SU-DHL-6 (cell line): ENCODE measurements around the gene RNF2.

Experiments used
- H2AFZ ChIP-seq: fragments of 200-600 bp; sonication (generic); 2 replicates; pipeline ENCODE4 v1.6.1; 2014; ENCODE audit warnings: low read depth, mild to moderate bottlenecking, moderate library complexity, mixed read lengths, antibody characterized with exemption, low read length; ENCODE audit not compliant: severe bottlenecking
- H3F3A ChIP-seq: fragments of 200-600 bp; shearing (Covaris generic); 2 replicates; pipeline ENCODE4 v1.6.0; 2016; ENCODE audit warnings: antibody characterized with exemption, mild to moderate bottlenecking; ENCODE audit not compliant: insufficient read depth
- H3K27ac ChIP-seq: fragments of 200-600 bp; sonication (generic); 2 replicates; pipeline ENCODE4 v1.5.1; 2016; ENCODE audit warnings: low read depth, mild to moderate bottlenecking, low read length, moderate library complexity, mixed read lengths
- H3K27me3 ChIP-seq: fragments of 200-600 bp; sonication (generic), shearing (Covaris generic); 2 replicates; pipeline ENCODE4 v1.6.0; 2014; ENCODE audit warnings: mild to moderate bottlenecking, low read length
- H3K36me3 ChIP-seq: fragments of 200-600 bp; sonication (generic); 2 replicates; pipeline ENCODE4 v1.6.1; 2014; ENCODE audit warnings: mild to moderate bottlenecking, low read length, mixed read lengths
- H3K4me2 ChIP-seq: fragments of 300-600, 200-600 bp; shearing (Covaris generic), sonication (generic); 2 replicates; pipeline ENCODE4 v1.6.0; 2014; ENCODE audit warnings: low read length, low read depth, mild to moderate bottlenecking; ENCODE audit not compliant: poor library complexity, severe bottlenecking
- H3K4me3 ChIP-seq: fragments of 200-600 bp; sonication (generic); 2 replicates; pipeline ENCODE4 v1.5.1; 2014; ENCODE audit warnings: antibody characterized with exemption, low read length, mild to moderate bottlenecking, mixed read lengths; ENCODE audit not compliant: insufficient read depth, poor library complexity, severe bottlenecking
- H3K79me2 ChIP-seq: fragments of 200-600 bp; sonication (generic); 2 replicates; pipeline ENCODE4 v1.6.1; 2014; ENCODE audit warnings: mild to moderate bottlenecking, low read length, moderate library complexity; ENCODE audit not compliant: insufficient read depth
- H3K9ac ChIP-seq: fragments of 200-600 bp; sonication (generic); 2 replicates; pipeline ENCODE4 v1.7.0; 2014; ENCODE audit warnings: mild to moderate bottlenecking, low read length
- H3K9me2 ChIP-seq: fragments of 200-600 bp; sonication (generic); replicated peaks from 2 replicates; pipeline ENCODE4 v1.6.1; 2014; ENCODE audit warnings: low read length; ENCODE audit not compliant: insufficient read depth
- H3K9me3 ChIP-seq: fragments of 200-600 bp; sonication (generic); 2 replicates; pipeline ENCODE4 v1.6.1; 2014; ENCODE audit warnings: low read length, mixed read lengths; ENCODE audit not compliant: insufficient read depth
- H4K20me1 ChIP-seq: fragments of 200-600 bp; sonication (generic); 2 replicates; pipeline ENCODE4 v1.6.1; 2014; ENCODE audit warnings: low read depth, mild to moderate bottlenecking, antibody characterized with exemption, low read length, moderate library complexity, mixed read lengths
- CTCF ChIP-seq: fragments of 200-600 bp; sonication (generic); IDR thresholded peaks from one replicate; pipeline ENCODE4 v1.5.1; 2017; ENCODE audit warnings: antibody characterized with exemption, mild to moderate bottlenecking, low read length, moderate library complexity; ENCODE audit not compliant: insufficient read depth, poor library complexity, severe bottlenecking
- EZH2phosphoT487 ChIP-seq: fragments of 200-600 bp; sonication (generic), shearing (Covaris generic); conservative IDR thresholded peaks from 2 replicates; pipeline ENCODE4 v1.6.1; 2018; ENCODE audit warnings: mild to moderate bottlenecking, antibody characterized with exemption, low read length, moderate library complexity, mixed read lengths

The RNF2 gene

GRCh38 chr1:185080422-185080821 lies 35.1 kb downstream of the RNF2 start:
- H3K9me3 ChIP-seq = no peaks in the 10 kb centered on the region
- TF ChIP-seq CTCF (no peak), EZH2phosphoT487 (no peak)
- H3K79me2 ChIP-seq = peaks cover 76% of the 10 kb centered on the region
- no peaks in the 10 kb centered on the region for H3F3A ChIP-seq
- H3K27ac ChIP-seq = no peak overlapping the region
- H3K36me3 ChIP-seq = no peaks in the 10 kb centered on the region
- H3K27me3 ChIP-seq = no peaks in the 10 kb centered on the region
- H3K9me2 ChIP-seq = no peaks in the 10 kb centered on the region
- no peak overlapping the region for H2AFZ ChIP-seq
- 0 out of 2 replicates have a peak, but pooled peaks cover 6% of the 10 kb centered on the region for H4K20me1 ChIP-seq
- no peak overlapping the region for H3K4me3 ChIP-seq
- H3K4me2 ChIP-seq = no peak overlapping the region
- H3K9ac ChIP-seq = no peak overlapping the region

GRCh38 chr1:185083818-185084217 lies 38.5 kb downstream of the RNF2 start:
- Histone ChIP-seq H3K36me3 (no peaks in the 10 kb centered on the region), H3K27me3 (no peaks in the 10 kb centered on the region), H4K20me1 (0 out of 2 replicates have a peak, but pooled peaks cover 3% of the 10 kb centered on the region), H3K27ac (no peak overlapping the region), H2AFZ (no peak overlapping the region), H3F3A (no peaks in the 10 kb centered on the region), H3K79me2 (peaks cover 59% of the 10 kb centered on the region), H3K9me2 (no peaks in the 10 kb centered on the region), H3K9ac (no peak overlapping the region), H3K4me2 (no peak overlapping the region), H3K9me3 (no peaks in the 10 kb centered on the region), H3K4me3 (no peak overlapping the region)
- TF ChIP-seq CTCF = no peak
- TF ChIP-seq EZH2phosphoT487 = no peak

- no peak overlapping the region for H2AFZ ChIP-seq
- no peaks in the 10 kb centered on the region for H4K20me1 ChIP-seq
- no peaks in the 10 kb centered on the region for H3K9me2 ChIP-seq
- H3K4me3 ChIP-seq = no peak overlapping the region
- no peaks in the 10 kb centered on the region for H3K27me3 ChIP-seq
- no peaks in the 10 kb centered on the region for H3K9me3 ChIP-seq
- H3F3A ChIP-seq = no peaks in the 10 kb centered on the region
- H3K9ac ChIP-seq = no peak overlapping the region
- TF ChIP-seq CTCF = no peak
- no peak for TF ChIP-seq EZH2phosphoT487
- H3K79me2 ChIP-seq = peaks cover 33% of the 10 kb centered on the region
- H3K27ac ChIP-seq = no peak overlapping the region
- no peak overlapping the region for H3K4me2 ChIP-seq
- H3K36me3 ChIP-seq = peaks cover 2% of the 10 kb centered on the region; the same call in 1 of the 2 replicates
Measured at GRCh38 chr1:185087101-185087500, 41.7 kb downstream of the RNF2 start.

- Histone ChIP-seq H4K20me1 (no peaks in the 10 kb centered on the region), H3K27ac (no peak overlapping the region), H3K36me3 (peaks cover 2% of the 10 kb centered on the region; the same call in 1 of the 2 replicates), H3K79me2 (peaks cover 30% of the 10 kb centered on the region), H3F3A (no peaks in the 10 kb centered on the region), H3K9me3 (no peaks in the 10 kb centered on the region), H2AFZ (no peak overlapping the region), H3K4me2 (no peak overlapping the region), H3K4me3 (no peak overlapping the region), H3K9me2 (no peaks in the 10 kb centered on the region), H3K27me3 (no peaks in the 10 kb centered on the region), H3K9ac (no peak overlapping the region)
- no peak for TF ChIP-seq CTCF
- no peak for TF ChIP-seq EZH2phosphoT487
Measured at GRCh38 chr1:185087746-185088145, 42.4 kb downstream of the RNF2 start.
